GM19238 (cell line): ENCODE measurements around the gene TTC5.
"Not testable (repeated sequence)": the region's sequence is repeated elsewhere in the genome, so short reads cannot be mapped to it uniquely, and the experiment has no call there.

Experiments
- DNase-seq: peaks from one replicate; pipeline ENCODE4 v3.0.0; 2011; ENCODE audit warnings: low spot score; ENCODE audit not compliant: insufficient read length

TTC5 gene

DNA sequence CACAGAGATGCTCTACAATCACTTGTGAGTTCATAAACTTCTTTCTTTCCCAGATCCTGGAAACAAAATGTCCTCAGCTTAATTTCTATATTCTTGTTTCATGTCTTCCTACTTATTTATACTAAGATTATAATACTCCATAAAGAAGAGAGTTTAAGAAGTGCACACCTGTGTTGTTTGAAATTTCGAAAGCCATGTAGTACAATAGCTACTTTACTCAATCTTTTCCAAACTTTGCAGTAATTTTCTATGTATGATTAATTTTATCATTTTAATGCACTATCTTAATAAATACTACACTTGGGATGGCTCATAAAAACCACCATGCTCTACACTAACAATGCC is 300 bp upstream of the TTC5 start:
- DNase-seq = no peak

DNA sequence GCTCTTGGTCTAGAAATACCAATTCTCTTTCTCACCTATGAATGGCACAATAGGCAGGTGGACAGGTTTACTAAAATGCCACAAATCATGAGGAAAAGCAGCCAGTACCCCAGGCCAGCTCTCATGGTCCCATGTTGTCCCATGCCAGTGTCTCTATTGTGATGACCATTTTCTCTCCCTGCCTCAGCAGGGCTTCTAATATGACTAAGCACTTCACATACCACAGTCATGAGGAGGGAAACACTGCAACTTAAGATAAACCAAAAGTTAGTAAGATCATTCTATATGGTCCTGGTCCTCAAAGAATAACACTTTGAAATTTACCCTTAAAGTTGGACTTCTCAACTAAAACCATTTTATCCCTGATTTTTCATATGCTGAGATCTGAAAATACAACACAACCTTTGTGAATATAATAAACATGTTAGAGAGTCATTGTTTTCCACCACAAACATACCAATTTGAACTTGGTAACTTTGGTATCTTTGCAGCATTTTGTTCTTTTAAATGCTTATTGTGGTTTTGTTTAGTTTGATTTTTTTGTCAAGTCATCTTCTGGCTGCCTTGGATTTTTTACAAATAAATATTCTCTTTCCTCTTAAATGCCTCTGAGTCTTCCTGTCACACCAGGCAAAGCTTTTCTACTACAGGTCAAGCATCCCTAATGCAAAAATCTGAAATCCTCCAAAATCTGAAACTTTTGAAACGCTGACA is 3.6 kb downstream of the TTC5 start:
- DNase-seq = no peak

DNA sequence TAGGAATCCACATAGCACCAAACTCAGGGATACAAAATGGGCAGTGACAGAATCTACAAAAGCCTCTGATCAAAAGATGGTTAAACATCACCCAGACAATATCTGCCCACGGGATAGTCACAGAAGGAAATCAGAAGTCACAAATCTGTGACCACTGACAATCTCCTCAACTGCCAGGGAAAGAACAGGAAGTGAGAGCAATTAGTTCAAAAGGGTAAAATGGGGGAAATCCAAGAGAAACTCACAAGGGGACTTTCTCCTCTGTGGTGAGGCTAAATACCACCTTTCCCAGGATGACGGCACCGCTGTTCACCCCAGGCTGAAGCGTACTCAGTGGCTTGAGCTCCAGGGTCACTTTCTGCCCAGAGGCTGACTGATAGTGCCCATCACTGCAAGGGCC is 10.7 kb downstream of the TTC5 start:
- DNase-seq = no peak

DNA sequence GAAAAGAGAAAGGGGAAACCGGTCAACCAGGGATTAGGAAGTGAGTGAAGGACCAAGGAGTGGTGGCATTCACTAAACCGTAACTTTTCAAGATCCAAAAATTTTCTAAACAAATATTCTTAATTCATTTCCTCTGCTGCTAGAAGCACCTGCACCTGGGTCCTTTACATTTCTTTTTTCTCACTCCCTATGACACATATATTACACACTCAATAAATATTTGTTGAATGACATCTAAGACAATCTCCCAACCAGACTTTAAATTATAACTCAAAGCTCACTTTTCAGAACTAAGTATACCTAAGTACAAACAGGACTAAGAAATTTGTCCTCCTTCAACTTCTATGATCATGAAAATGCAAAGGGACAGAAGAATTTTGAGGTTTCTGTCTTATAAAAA is 11.1 kb downstream of the TTC5 start:
- no peak for DNase-seq

DNA sequence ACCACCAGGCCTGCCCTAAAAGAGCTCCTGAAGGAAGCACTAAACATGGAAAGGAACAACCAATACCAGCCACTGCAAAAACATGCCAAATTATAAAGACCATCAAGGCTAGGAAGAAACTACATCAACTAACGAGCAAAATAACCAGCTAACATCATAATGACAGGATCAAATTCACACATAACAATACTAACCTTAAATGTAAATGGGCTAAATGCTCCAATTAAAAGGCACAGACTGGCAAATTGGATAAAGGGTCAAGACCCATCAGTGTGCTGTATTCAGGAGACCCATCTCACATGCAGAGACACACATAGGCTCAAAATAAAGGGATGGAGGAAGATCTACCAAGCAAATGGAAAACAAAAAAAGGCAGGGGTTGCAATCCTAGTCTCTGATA is 23.8 kb downstream of the TTC5 start:
- not testable (repeated sequence) for DNase-seq

DNA sequence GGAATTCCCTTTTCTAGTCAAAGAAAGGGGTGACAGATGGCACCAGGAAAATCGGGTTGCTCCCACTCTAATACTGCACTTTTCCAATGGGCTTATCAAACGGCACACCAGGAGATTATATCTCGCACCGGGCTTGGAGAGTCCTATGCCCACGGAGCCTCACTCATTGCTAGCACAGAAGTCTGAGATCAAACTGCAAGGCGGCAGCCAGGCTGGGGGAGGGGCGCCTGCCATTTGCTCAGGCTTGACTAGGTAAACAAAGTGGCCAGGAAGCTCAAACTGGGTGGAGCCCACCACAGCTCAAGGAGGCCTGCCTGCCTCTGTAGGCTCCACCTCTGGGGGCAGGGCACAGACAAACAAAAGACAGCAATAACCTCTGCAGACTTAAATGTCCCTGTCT is 25.5 kb downstream of the TTC5 start:
- DNase-seq = not testable (repeated sequence)

DNA sequence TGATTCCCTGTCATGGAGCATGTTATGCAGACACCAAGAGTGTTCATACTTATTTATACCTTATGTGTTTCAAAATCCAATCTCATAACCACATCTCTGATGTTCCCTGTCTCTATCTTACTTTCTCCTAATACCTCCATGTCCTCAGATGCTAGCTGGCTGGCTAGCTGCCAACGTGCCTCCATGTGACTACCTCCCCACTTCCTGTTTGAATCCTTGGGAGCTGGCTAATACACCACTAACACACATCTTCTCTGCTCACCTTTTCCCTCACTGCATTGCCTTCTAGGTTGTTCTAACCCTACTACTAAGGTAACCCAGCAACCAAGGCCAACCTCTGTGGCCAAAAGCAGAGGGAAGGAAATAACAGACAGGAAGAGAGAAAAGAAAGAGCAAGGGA is 27.3 kb downstream of the TTC5 start:
- DNase-seq = no peak

DNA sequence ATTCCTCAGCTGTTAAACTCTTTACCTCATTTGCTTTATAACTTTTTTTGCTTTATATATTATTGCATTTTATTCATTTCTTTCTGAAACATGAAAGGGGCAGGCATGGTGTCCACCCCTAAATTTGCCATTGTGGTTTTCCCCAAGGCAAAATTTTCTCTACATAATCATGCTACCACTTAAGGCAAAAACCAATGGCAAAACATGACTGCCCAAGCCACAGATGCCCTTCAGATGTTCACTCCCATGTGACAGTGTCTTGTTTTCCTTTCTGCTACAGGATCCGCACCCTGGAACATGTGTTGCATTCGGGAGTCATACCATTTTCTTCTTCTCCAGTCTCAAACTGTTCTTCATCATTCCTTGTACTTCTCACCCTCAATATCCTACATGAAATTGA is 28.3 kb downstream of the TTC5 start:
- no peak for DNase-seq

DNA sequence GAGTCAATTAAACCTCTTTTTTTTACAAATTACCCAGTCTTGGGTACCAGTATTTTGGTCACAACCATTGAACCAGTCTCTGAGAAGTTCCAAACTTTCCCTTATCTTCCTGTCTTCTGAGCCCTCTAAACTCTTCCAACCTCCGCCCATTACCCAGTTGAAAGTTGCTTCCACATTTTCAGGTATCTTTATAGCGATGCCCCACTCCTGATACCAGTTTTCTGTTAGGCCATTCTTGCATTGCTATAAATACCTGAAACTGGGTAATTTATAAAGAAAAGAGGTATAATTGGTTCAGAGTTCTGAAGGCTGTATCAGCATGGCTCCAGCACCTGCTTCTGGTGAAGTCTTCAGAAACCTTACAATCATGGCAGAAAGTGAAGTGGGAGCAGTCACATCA is 31.7 kb downstream of the TTC5 start:
- DNase-seq = no peak

DNA sequence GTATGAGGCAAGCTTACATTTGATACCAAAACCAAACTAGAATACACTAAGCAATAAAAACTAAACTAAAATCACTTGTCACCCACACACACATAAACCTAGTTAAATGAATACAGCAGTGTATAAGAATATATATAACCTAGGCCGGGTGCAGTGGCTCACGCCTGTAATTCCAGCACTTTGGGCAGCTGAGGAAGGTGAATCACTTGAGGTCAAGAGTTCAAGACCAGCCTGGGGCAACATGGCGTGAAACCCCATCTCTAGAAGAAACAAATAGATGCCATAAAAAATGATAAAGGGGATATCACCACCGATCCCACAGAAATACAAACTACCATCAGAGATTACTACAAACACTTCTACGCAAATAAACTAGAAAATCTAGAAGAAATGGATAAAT is 41.4 kb downstream of the TTC5 start:
- not testable (repeated sequence) for DNase-seq

DNA sequence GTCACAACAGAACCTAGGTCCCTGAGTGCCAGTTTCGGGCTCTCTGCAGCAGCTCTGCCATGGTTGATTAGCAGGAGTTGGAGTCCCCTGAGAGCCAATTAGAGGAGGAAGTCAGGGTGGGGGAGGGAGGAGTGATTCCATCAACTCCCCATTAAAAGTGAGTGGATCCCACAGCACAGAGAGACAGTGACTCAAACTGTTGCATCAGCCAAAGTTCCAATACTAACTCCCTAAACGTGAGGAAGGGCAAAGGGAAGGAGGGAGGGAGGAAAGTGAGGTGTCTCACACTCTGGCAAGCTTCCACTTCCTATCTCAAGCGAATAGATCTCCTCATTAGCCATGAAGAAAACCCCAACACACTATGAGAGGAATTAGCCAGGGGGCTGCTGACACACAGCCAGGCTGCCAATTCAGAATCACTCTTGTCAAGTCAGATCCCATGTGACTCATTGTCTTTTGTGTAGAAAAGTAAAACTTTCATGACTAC is 43.1 kb downstream of the TTC5 start:
- no peak for DNase-seq

DNA sequence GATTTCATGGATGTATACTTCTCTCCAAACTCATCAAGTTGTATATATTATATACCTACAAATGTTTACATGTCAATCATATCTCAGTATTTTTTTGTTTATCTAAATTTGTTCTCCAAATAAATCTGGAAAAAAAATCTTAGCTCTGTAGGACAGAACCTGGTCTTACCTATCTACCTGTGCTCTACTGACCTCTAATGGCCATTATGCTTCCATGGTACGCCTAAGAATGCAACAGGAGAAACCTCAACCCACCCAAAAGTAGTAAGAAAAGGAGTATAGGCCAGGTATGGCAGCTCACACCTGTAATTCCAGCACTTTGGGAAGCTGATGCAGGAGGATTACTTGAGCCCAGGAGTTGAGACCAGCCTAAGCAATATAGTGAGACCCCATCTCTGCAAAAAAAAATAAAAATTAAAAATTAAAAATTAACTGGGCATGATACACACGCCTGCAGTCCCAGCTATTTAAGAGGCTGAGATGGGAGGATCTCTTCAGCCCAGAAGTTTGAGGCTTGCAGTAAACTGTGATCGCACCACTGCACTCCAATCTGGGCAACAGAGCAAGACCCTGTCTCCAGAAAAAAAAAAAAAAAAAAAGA is 58.0 kb downstream of the TTC5 start:
- no peak for DNase-seq
